ENCODE measurements around the gene AVPR2.

- TF ChIP-seq EZH2phosphoT487 (IDR thresholded peaks at IDR 0.05; ENCODE audit: low read depth) (no peak), CTCF (IDR thresholded peaks at IDR 0.05; ENCODE audit: low read depth, low read length) (no peak)
Measured at GRCh38 chrX:153951683-153952372, 47.4 kb downstream of the AVPR2 start.
